Right cardiac atrium (tissue), 5 donors: Measurements from ENCODE around the gene PTPRN2. TPM values are rescaled to one million over a fixed set of nuclear protein-coding genes. Genes with fewer than 3 reads are reported as not detected.

Experiments
- ATAC-seq, 2 donors: fragments of 200-7000 bp; cut with Tn5 transposase; one replicate each; pipeline versions ENCODE4 v1.8.0 to v1.9.1; 2020; ENCODE audit warnings: moderate library complexity in 2 of 2, mild to moderate bottlenecking in 1 of 2
- DNase-seq, 3 donors: peaks; one replicate each; pipeline ENCODE4 v3.0.0-alpha.2; 2020
- H3K27ac ChIP-seq: one replicate; pipeline ENCODE4 v1.5.1; 2013; ENCODE audit warnings: mild to moderate bottlenecking, low read length, control low read depth, moderate library complexity
- H3K27me3 ChIP-seq: one replicate; pipeline ENCODE4 v1.6.1; 2013; ENCODE audit not compliant: control insufficient read depth, insufficient read depth
- H3K4me1 ChIP-seq: one replicate; pipeline ENCODE4 v1.6.1; 2013; ENCODE audit warnings: low read length; ENCODE audit not compliant: control insufficient read depth, insufficient read depth
- H3K4me3 ChIP-seq: one replicate; pipeline ENCODE4 v1.5.1; 2013; ENCODE audit warnings: low read length, control low read depth
- H3K9me3 ChIP-seq: one replicate; pipeline ENCODE4 v1.6.1; 2013; ENCODE audit warnings: low read length; ENCODE audit not compliant: control insufficient read depth
- WGBS: extraction: QIAGEN DNeasy Blood & Tissue Kit; methylation state at CpG from one replicate; pipeline ENCODE4 v1.1.7; 2013; 5-methylcytosine and 5-hydroxymethylcytosine counted together
- intact Hi-C, 4 donors: fragments of 100-400 bp; cut with DNase I; formaldehyde crosslinking; loops; one replicate each; pipeline versions ENCODE4 v1.11.0 to v1.14.0; 2022 to 2023
- polyA plus RNA-seq: library from polyadenylated mRNA; stranded (reverse); fragments of 200-250 nt; gene quantifications from one replicate; pipeline ENCODE4 v1.2.3, GENCODE V29; 2013
- total RNA-seq, 4 donors: library from RNA; stranded (reverse); fragmentation: NEBNext Ultra II Directional; extraction: Animal tissue kit (Norgen Biotek cat#: 25700); gene quantifications; one replicate each; pipeline ENCODE4 v1.2.1, GENCODE V29; 2021
- donor health status: healthy with polysubstance abuse.
- donor health status: DM: no; HTN: yes; CAD: no.
- donor health status: DM: no; HTN: no; CAD: no.
- donor health status: DM: no; HTN: yes; CAD: no; lungs with severe emphysema.
- donor health status: DM: yes; HTN: yes; CAD: no.

Gene PTPRN2
- total and polyA plus RNA-seq, 5 donors = 1.5 to 3.9 (median 1.9) TPM

DNA sequence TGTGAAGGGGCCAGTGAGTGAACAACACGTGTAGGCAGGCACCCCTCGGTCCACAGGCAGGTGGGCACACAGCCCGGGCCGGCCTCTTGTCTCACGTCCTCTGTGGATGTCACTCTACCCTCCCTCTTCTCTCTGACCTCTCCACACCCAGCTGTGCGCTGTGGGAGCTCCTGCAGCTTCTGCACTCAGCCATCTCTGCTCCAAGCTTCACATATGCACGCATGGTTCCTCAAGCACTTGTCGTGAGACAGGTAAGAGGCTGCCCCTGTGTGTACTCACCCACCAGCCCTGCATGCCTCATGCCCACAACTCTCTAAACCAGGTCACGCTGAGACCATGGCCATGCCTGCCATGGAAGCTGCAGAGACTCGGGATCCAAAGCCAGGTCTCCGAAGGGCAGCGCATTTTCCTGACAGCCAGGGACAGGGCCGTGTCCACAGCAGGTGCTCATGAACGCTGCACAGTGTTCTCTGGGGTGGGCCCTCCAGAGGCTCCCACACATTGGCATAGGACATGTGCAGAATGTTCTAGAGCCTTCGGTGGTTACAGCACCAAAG, 477.5 kb downstream of the PTPRN2 start:
- WGBS = 87% methylated on average over 15 of the region's 15 CpGs
- peak in 1 of 3 donors; percentile 14 for DNase-seq
- intact Hi-C loops = no loop called here

DNA sequence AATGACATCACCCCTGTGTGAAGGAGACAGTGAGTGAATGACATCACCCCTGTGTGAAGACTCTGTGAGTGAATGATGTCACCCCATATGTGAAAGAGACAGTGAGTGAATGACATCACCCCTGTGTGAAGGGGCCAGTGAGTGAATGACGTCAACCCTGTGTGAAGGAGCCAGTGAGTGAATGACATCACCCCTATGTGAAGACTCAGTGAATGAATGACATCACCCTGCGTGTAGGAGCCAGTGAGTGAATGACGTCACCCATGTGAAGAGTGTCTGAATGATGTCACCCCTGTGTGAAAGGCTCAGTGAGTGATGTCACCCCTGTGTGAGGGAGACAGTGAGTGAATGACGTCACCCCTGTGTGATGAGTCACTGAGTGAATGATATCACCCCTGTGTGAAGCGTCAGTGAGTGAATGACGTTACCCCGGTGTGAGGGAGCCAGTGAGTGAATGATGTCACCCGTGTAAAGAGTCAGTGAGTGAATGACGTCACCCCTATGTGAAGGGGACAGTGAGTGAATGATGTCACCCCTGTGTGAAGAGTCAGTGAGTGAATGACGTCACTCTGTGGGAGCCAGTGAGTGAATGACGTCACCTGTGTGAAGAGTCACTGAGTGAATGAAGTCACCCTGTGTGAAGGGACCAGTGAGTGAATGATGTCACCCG, 478.1 kb downstream of the PTPRN2 start:
- Histone ChIP-seq H3K27me3 (no peaks in the 10 kb centered on the region), H3K9me3 (no peaks in the 10 kb centered on the region), H3K27ac (no peak overlapping the region), H3K4me1 (no peaks in the 10 kb centered on the region), H3K4me3 (no peak overlapping the region)
- DNase-seq = no peak
- no peak for ATAC-seq
- intact Hi-C loops = no loop called here
- 81% methylated on average over 12 of the region's 12 CpGs for WGBS

More for the DNA sequence above, 477.5 kb downstream of the PTPRN2 start:
- Histone ChIP-seq H3K27ac (no peak overlapping the region), H3K27me3 (no peaks in the 10 kb centered on the region), H3K4me1 (no peaks in the 10 kb centered on the region), H3K9me3 (no peaks in the 10 kb centered on the region), H3K4me3 (no peak overlapping the region)
- ATAC-seq = no peak

DNA sequence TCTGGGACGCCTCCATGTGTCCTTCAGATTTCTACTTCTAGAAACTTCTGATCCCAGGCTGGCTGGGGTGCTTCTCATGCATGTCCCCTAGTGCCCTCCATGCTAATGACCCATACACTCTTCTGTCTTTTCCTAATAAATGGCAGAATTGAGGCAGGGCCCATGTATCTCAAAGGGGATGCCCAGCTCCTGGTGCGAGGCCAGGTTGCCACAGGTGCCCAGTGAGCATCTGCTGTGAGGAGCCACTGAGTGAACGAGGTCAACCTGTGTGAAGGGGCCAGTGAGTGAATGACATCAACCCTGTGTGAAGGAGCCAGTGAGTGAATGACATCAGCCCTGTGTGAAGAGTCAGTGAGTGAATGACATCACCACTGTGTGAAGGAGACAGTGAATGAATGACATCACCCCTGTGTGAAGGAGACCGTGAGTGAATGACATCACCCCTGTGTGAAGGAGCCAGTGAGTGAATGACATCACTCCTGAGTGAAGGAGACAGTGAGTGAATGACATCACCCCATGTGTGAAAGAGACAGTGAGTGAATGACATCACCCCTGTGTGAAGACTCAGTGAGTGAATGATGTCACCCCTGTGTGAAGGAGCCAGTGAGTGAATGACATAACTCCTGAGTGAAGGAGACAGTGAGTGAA, 478.9 kb downstream of the PTPRN2 start:
- H3K4me1 ChIP-seq = no peaks in the 10 kb centered on the region
- intact Hi-C loops = no loop called here
- ATAC-seq (no peak), DNase-seq (no peak)
- no peaks in the 10 kb centered on the region for H3K9me3 ChIP-seq
- WGBS = 79% methylated on average over 4 of the region's 4 CpGs
- no peak overlapping the region for H3K4me3 ChIP-seq
- H3K27ac ChIP-seq = no peak overlapping the region
- no peaks in the 10 kb centered on the region for H3K27me3 ChIP-seq

DNA sequence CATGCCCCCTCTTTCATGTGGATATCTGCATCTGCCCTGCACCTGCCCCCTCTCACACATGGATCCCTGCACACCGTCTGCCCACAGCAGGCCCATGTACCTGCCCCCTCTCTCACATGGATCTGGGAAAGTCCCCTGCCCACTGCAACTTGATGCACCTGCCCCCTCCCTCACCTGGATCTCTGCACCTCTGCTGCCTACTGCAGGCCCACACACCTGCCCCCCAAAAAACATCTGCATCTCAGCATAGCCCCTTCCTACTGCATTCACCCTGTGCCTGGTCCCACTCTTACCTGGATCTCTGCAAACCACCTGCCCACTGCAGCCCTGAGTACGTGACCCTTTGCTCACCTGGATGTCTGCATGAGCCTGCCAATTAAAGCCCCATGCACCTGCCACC, 479.8 kb downstream of the PTPRN2 start:
- no peak for DNase-seq
- ATAC-seq = no peak
- H3K27me3 ChIP-seq = no peaks in the 10 kb centered on the region

DNA sequence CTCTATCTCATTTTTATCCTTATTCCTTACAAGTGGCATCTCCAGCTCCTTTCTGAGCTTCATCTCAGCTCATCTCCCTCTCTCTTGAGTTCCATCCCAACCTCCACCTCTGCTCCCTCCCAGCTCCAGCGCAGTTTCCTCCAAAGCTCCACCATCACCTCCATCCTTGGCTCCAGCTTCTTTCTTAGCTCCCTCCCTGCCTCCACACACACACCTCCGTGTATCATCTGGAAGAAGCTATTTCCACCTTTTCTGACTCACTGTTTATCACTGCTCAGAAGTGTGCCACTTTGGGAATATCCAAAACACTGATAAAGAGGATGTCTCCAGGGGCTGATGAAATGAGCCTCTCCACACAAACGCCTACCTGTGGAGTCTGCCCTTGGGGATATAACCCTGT, 481.4 kb downstream of the PTPRN2 start:
- H3K4me1 ChIP-seq = no peaks in the 10 kb centered on the region
- no peak for ATAC-seq
- intact Hi-C loops = no loop called here
- H3K9me3 ChIP-seq = no peaks in the 10 kb centered on the region
- no peak overlapping the region for H3K27ac ChIP-seq
- no peak overlapping the region for H3K4me3 ChIP-seq
- WGBS = 64% methylated on average over 3 of the region's 3 CpGs
- no peaks in the 10 kb centered on the region for H3K27me3 ChIP-seq
- no peak for DNase-seq

More for the DNA sequence above, 479.8 kb downstream of the PTPRN2 start:
- H3K9me3 ChIP-seq = no peaks in the 10 kb centered on the region
- intact Hi-C loops = no loop called here
- 85% methylated on average over 2 of the region's 2 CpGs for WGBS
- H3K4me1 ChIP-seq = no peaks in the 10 kb centered on the region
- H3K27ac ChIP-seq = no peak overlapping the region
- H3K4me3 ChIP-seq = no peak overlapping the region

DNA sequence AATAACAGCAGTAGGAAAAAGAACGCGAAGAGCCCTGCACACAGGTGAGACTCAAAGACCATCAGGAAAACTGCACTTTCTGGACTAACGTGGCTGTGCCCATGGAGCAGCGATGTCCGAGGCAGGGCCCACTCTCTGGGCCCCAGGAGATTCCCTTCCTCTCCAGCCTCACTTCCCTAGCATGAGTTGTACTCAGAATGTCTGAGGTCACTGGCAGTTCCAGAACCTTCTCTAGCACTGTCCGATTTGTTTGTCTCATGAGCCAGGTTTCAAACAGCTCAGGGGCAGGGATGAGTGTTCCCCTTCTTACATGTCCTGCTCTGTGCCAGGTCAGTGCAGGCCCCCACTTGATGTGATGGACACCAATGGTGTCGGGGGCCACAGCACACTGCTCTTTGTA, 484.2 kb downstream of the PTPRN2 start:
- intact Hi-C loops = no loop called here
- ATAC-seq = no peak

DNA sequence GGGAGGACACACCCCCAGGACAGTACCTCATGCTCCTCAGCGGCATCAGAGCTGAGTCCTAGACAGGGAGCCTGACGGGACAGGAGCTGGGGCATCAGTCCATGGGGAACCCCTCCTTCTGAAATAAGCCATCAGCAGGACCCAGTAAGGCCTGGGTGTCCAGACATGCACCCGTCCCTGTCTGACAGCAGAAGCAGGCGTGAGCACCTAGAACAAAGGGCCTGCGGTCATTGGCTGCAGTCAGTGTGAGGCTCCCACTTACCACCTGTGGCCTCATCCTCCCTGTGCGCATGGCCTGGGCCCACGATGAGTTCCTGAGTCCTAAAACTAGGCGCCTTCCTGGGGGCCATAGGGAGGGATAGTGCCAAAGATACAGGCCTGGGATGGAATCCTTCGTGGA, 484.7 kb downstream of the PTPRN2 start:
- Histone ChIP-seq H3K27ac (no peak overlapping the region), H3K4me1 (no peaks in the 10 kb centered on the region), H3K4me3 (no peak overlapping the region), H3K27me3 (no peaks in the 10 kb centered on the region), H3K9me3 (no peaks in the 10 kb centered on the region)
- intact Hi-C loops = no loop called here
- ATAC-seq = no peak
- DNase-seq = no peak
- WGBS = 80% methylated on average over 9 of the region's 9 CpGs

More for the DNA sequence above, 484.2 kb downstream of the PTPRN2 start:
- peak in 1 of 3 donors; percentile 22 for DNase-seq
- Histone ChIP-seq H3K4me1 (no peaks in the 10 kb centered on the region), H3K27ac (no peak overlapping the region), H3K27me3 (no peaks in the 10 kb centered on the region), H3K4me3 (no peak overlapping the region), H3K9me3 (no peaks in the 10 kb centered on the region)
- 87% methylated on average over 7 of the region's 7 CpGs for WGBS

DNA sequence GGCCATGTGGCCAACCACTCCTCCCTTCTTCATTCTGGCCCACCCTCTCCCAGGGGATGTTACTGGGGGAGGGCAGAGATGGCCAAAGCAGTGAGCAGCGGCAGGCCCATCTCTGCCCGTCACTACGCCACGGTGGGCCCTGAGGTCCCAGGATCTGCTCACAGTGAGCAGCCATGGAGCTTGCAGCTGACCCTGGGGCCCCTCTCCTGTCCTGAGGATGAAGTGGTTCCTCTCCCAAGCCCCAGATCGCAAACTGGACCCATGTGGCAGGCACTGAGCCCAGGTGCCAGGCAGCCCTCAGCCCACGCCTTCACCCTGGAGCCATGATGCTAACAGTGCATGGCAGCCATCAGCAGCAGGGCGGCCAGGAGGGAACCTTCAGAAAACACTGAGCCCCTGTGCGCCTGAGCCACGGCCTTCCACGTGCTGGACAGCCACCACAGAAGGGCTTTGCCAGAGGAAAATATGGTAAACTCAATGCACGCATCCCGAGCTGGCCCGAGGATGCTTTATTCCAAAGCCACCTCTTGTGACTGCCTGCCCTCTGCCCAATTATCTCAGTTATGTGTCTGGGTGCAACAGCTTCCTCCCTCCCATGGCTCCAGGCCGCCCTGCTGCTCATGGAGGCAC, 485.7 kb downstream of the PTPRN2 start:
- Histone ChIP-seq H3K27ac (no peak overlapping the region), H3K27me3 (no peaks in the 10 kb centered on the region), H3K9me3 (no peaks in the 10 kb centered on the region), H3K4me3 (no peak overlapping the region), H3K4me1 (no peaks in the 10 kb centered on the region)
- DNase-seq (peak in 1 of 3 donors; percentile 24), ATAC-seq (no peak)
- intact Hi-C loops = no loop called here
- 83% methylated on average over 14 of the region's 14 CpGs for WGBS

DNA sequence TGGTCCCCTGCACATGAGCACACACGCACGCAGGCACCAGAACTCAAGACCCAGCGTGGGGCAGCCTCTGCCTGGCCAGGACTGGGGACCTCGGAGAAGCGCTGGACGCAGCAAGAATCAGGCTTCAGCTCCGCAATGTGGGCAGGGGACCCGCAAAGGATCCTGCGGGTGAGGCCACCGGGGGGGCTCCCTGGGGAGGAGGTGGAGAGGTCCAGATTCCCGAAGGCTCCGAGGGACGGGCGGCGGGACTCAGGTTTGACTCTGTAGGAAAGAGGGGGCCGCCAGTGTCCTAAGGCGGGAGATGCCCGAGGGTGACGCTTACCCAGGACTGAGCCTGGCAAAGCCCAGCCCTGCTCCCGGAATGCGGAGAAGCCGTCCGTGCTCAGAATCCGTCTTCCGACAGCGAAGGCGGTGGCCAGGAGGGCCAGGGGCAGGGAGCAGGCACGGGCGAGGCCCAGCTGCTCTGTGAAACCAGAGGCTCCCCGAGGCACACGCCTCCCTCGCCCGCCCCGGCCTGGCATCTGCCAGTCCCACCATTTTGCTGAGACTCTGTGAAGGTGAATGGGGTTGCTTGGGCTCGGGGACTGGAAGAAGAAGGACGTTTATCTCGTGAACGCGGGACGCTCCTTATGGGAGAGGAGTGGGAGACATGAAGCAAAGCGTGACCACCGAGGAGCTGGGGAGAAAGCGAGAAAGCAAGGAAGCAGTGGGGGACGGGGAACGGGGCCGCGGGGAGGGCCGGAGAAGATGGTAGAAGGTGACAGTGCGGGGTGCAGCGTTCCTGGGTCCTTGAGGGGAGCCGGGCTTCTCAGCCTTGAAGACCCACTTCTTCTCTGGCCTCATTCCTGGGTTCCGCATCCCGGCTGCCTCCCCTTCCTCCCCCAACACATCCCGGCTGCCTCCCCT, 489.2 kb downstream of the PTPRN2 start:
- Histone ChIP-seq H3K9me3 (no peaks in the 10 kb centered on the region), H3K27me3 (no peaks in the 10 kb centered on the region), H3K27ac (no peak overlapping the region), H3K4me1 (no peaks in the 10 kb centered on the region), H3K4me3 (no peak overlapping the region)
- intact Hi-C loops = no loop called here
- ATAC-seq = no peak
- peak in 1 of 3 donors; percentile 36 for DNase-seq
- WGBS = 95% methylated on average over 54 of the region's 54 CpGs

DNA sequence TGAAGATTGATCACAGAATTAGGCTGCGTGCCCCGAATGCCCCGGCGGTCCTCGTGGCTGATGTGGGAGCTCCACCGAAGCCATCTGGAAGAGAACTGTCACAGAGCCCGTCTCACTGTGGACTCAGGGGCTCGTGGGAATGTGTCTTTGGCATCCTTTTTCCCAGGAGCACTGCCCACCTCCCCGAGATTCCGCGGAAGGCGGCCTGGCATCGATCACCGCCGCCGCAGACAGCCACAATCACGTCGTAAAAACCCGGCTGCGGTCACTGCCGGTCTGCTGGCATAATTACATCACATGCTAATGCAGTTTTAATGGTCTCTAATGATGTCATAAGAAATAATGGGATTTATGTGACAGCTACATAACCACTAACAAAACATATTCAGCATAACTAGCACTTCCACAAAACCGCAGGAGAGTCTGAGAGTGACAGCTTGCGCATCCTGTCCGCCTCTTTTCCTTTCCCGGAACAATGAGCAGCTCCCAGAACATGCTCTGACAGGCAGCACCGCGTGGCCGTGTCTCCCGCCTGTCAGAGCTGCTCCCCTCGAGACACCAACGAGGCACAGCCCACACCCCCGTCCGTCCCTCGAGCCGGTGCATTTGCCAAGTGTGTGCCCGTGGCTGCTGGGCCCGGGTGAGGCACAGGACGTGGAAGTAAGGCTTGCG, 490.0 kb downstream of the PTPRN2 start:
- Histone ChIP-seq H3K4me3 (no peak overlapping the region), H3K27ac (no peak overlapping the region), H3K27me3 (no peaks in the 10 kb centered on the region), H3K4me1 (no peaks in the 10 kb centered on the region), H3K9me3 (no peaks in the 10 kb centered on the region)
- no peak for ATAC-seq
- peak in 1 of 3 donors; percentile 30 for DNase-seq
- 90% methylated on average over 39 of the region's 39 CpGs for WGBS
- intact Hi-C loops = no loop called here
